IPS-20b (cell line): ENCODE measurements around the gene ANXA5.

Source experiments
- H3K27ac ChIP-seq: one replicate; pipeline ENCODE4 v1.5.1; 2013; ENCODE audit warnings: low read length
- H3K27me3 ChIP-seq: 2 replicates; pipeline ENCODE4 v1.6.1; 2013; ENCODE audit warnings: mild to moderate bottlenecking, low read length, inconsistent platforms; ENCODE audit not compliant: insufficient read depth
- H3K36me3 ChIP-seq: 2 replicates; pipeline ENCODE4 v1.6.1; 2013; ENCODE audit warnings: low read depth, mild to moderate bottlenecking, inconsistent platforms, low read length, moderate library complexity; ENCODE audit not compliant: insufficient read depth
- H3K4me1 ChIP-seq: 2 replicates; pipeline ENCODE4 v1.6.1; 2013; ENCODE audit warnings: mild to moderate bottlenecking, control low read depth, inconsistent platforms, low read length, moderate library complexity; ENCODE audit not compliant: insufficient read depth
- H3K4me3 ChIP-seq: 2 replicates; pipeline ENCODE4 v1.5.1; 2013; ENCODE audit warnings: mild to moderate bottlenecking, low read length, inconsistent platforms
- H3K9ac ChIP-seq: 2 replicates; pipeline ENCODE4 v1.6.1; 2013; ENCODE audit warnings: low read depth, mild to moderate bottlenecking, inconsistent platforms, low read length, moderate library complexity
- H3K9me3 ChIP-seq: 2 replicates; pipeline ENCODE4 v1.6.1; 2013; ENCODE audit warnings: mild to moderate bottlenecking, low read depth, low read length, inconsistent platforms; ENCODE audit not compliant: insufficient read depth

Gene ANXA5

DNA sequence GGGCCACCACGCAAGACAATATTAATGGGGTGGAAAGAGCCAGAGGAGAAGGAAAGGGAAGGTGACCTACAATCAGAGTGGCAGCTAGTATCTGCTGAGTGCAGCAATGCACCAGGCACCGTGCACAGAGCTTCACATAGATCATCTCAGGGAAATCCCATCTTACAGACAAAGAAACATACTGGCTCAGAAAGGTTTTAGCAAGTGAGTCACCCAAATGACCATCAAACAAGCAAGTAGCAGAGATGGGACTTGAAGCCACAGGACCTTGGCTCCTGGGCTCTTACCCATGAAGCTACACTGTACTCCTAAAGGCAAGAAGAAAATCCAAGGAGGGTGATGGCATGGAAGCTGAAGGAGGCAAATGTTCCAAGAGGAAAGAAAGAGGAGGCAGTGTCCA, 6.8 kb downstream of the ANXA5 start:
- H3K27ac ChIP-seq = no peak overlapping the region
- peaks cover 48% of the 10 kb centered on the region for H3K36me3 ChIP-seq

DNA sequence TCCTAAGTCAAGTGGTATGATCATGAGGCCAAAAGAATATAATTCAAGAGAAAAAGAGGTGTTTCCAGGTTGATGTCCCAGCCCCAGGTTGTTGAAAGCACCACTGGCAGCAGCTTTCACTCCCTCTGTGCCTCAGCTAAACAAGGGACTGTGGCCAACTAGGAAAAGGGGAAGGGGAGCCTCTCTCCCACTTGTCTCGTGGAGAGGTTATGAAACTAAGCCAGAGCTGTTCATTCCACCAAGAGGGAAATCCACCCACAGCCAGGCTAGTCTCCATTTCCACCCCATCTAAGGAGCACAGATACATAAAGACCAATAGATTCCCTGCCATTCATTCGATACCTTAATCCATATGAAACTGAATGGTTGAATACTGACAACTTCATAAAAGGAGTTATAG, 8.1 kb downstream of the ANXA5 start:
- peaks cover 50% of the 10 kb centered on the region for H3K36me3 ChIP-seq
- H3K27ac ChIP-seq = no peak overlapping the region
- H3K9ac ChIP-seq = no peak overlapping the region
- H3K4me1 ChIP-seq = peaks cover 18% of the 10 kb centered on the region; the same call in 1 of the 2 replicates
- H3K4me3 ChIP-seq = no peak overlapping the region
- H3K9me3 ChIP-seq = no peaks in the 10 kb centered on the region
- no peaks in the 10 kb centered on the region for H3K27me3 ChIP-seq

More for the DNA sequence above, 6.8 kb downstream of the ANXA5 start:
- Histone ChIP-seq H3K27me3 (no peaks in the 10 kb centered on the region), H3K4me1 (peaks cover 20% of the 10 kb centered on the region), H3K4me3 (no peak overlapping the region), H3K9ac (no peak overlapping the region), H3K9me3 (no peaks in the 10 kb centered on the region)

DNA sequence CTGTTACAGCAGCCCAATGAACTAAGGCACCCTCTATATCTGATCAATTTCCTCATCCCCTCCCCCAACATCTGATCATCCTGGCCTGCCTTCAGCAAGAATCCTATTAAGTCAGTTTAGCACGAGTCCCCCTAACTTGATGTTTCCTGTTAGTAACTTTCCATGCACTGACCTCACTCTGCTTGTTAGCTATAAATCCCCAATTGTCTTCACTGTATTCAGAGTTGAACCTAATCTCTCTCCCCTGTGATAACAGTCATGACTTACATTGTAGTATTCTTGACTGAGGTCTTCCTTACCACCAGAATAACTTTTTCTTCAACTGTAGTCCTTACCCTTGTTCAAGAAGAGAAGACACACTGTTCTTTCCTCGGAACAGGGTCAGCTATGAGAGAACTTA, 8.5 kb downstream of the ANXA5 start:
- no peaks in the 10 kb centered on the region for H3K27me3 ChIP-seq
- no peak overlapping the region for H3K4me3 ChIP-seq
- H3K9me3 ChIP-seq = no peaks in the 10 kb centered on the region
- H3K27ac ChIP-seq = no peak overlapping the region
- peaks cover 52% of the 10 kb centered on the region for H3K36me3 ChIP-seq
- no peak overlapping the region for H3K9ac ChIP-seq
- peaks cover 16% of the 10 kb centered on the region; the same call in 1 of the 2 replicates for H3K4me1 ChIP-seq

DNA sequence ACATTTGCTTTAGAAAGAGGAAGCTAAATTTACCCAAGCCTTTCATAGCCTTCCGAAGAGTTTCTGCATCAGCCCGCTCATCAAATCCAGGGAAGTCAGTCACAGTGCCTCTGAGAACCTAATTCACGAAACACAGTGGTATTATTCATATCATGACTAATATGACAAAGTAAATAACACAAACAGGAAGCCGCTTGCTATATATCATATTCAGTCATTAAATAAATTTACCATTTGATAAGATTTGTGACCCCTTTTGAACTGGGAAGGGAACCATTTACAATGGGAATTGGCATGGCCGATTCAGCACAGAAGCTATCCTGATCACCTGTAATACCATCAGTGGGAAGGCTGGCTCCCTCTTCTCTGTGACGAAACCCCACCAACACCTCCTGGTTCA, 10.5 kb downstream of the ANXA5 start:
- Histone ChIP-seq H3K4me1 (peaks cover 17% of the 10 kb centered on the region; the same call in 1 of the 2 replicates), H3K36me3 (peaks cover 58% of the 10 kb centered on the region), H3K9ac (no peak overlapping the region), H3K27me3 (no peaks in the 10 kb centered on the region), H3K9me3 (no peaks in the 10 kb centered on the region), H3K4me3 (no peak overlapping the region), H3K27ac (no peak overlapping the region)

DNA sequence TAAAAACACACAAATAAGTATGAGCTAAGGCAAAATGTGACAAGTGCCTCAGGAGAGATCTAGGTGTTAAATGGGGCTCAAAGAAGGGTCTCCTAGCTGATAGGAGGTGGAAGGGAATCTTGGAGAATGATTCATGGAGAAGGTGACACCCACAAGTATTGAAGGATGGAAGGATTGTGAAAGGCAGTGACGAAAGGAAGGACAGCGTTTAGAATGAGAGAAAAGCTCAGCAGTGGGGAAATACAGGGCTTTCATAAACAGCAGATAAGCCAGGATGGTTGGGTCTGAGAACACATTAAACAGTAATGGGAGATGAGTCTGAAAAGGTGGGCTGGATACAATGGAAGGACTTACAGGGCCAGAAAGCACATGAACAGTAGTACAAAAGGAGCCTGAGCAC, 11.5 kb downstream of the ANXA5 start:
- Histone ChIP-seq H3K27ac (no peak overlapping the region), H3K4me1 (peaks cover 10% of the 10 kb centered on the region; the same call in 1 of the 2 replicates), H3K27me3 (no peaks in the 10 kb centered on the region), H3K9me3 (no peaks in the 10 kb centered on the region), H3K4me3 (no peak overlapping the region), H3K36me3 (peaks cover 68% of the 10 kb centered on the region), H3K9ac (no peak overlapping the region)

DNA sequence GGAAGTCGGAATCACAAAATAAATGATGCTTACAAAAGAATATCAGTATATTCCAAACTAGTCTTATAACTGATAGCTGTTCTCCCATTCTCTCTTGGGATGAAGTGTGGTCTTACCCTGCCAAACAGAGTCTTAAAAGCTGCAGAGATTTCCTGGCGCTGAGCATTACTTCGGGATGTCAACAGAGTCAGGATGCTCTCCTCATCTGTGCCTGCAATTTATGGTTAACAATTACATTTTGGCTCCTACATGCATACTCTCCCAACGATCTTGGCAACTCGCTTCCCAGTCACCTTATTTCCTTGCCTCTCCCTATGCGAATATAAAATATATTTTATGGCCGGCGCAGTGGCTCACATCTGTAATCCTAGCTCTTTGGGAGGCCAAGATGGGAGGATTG, 12.2 kb downstream of the ANXA5 start:
- Histone ChIP-seq H3K36me3 (peaks cover 75% of the 10 kb centered on the region), H3K4me1 (0 out of 2 replicates have a peak, but pooled peaks cover 4% of the 10 kb centered on the region), H3K9ac (no peak overlapping the region), H3K9me3 (no peaks in the 10 kb centered on the region), H3K27ac (no peak overlapping the region), H3K27me3 (no peaks in the 10 kb centered on the region), H3K4me3 (no peak overlapping the region)

DNA sequence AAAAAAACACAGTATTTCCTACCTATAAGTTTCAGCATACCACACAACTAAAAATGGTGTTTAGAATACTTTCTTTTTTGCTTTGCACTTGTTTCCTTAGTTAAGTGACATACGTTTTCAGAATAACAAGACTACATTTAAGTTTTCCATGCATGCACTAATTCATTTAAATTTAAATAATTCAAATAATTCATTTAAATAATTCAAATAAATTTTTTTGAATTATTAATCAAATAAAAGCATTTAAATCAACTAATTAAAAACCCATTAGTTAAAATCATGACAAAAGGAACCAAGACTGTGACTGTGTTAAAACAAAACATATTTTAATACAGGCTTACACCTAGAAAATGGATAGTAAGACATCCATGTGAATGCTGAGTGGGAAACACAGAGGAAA, 12.8 kb downstream of the ANXA5 start:
- 0 out of 2 replicates have a peak, but pooled peaks cover 6% of the 10 kb centered on the region for H3K4me1 ChIP-seq
- peaks cover 80% of the 10 kb centered on the region for H3K36me3 ChIP-seq
- no peak overlapping the region for H3K4me3 ChIP-seq
- no peaks in the 10 kb centered on the region for H3K9me3 ChIP-seq
- no peak overlapping the region for H3K27ac ChIP-seq
- no peak overlapping the region for H3K9ac ChIP-seq
- no peaks in the 10 kb centered on the region for H3K27me3 ChIP-seq

DNA sequence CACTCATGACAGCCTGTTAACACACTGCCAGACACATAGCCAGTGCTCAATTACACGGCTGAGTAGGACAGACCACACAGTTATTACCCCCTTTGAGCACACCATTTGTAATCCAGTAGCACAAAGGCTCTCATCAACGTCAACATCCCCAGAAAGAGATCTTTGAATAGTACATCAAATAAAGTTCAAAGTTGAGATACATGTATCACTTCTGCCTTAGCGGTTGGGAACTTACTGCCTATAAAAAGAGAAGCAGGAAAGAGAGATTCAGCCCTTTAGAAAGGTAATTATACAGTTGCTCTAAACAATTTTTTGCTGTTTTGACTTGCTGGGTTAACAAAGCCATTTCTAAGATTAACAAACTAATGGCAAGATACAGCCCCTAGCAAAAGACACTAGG, 16.2 kb downstream of the ANXA5 start:
- peaks cover 12% of the 10 kb centered on the region; the same call in 1 of the 2 replicates for H3K4me1 ChIP-seq
- H3K36me3 ChIP-seq = peaks cover 90% of the 10 kb centered on the region
- no peak overlapping the region for H3K27ac ChIP-seq

DNA sequence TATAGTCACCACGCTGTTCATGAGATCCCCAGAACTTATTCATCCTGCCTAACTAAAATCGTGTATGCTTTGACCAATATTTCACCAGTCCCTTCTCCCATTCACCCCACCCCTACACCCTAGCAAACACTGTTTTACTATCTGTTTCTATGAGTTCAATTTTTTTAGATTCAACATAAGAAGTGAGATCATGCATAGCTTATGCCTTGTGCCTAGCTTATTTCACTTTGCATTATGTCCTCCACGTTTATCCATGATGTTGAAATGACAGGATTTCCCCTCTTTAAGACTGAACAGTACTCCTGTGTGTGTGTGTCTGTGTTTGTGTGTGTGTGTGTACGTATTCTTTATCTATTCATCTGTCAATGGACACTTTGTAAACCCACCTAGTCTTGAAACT, 16.8 kb downstream of the ANXA5 start:
- no peaks in the 10 kb centered on the region for H3K9me3 ChIP-seq
- H3K27me3 ChIP-seq = no peaks in the 10 kb centered on the region
- peaks cover 12% of the 10 kb centered on the region; the same call in 1 of the 2 replicates for H3K4me1 ChIP-seq
- H3K36me3 ChIP-seq = peaks cover 90% of the 10 kb centered on the region
- H3K4me3 ChIP-seq = no peak overlapping the region
- H3K9ac ChIP-seq = no peak overlapping the region
- H3K27ac ChIP-seq = no peak overlapping the region

More for the DNA sequence above, 16.2 kb downstream of the ANXA5 start:
- no peaks in the 10 kb centered on the region for H3K27me3 ChIP-seq
- H3K9ac ChIP-seq = no peak overlapping the region
- H3K4me3 ChIP-seq = no peak overlapping the region
- no peaks in the 10 kb centered on the region for H3K9me3 ChIP-seq

DNA sequence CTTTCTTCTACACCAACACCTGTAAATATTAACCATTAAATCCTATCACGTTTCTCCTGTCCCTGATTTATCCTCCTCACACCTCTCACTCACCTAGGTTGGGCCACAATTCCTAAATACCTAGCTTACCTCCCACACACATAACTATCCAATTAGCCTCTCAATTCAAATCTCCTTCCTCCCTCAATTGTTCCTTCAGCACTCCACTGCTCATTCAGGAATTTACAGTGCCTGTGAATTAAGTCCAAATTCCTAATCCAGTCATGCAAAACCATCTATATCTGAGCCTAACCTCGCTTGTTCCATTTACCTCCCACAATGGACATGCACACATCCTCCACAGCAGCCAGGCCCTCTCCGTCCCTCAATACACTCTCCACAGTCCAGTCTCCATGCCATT, 17.5 kb downstream of the ANXA5 start:
- Histone ChIP-seq H3K9me3 (no peaks in the 10 kb centered on the region), H3K9ac (no peak overlapping the region), H3K36me3 (peaks cover 92% of the 10 kb centered on the region), H3K27ac (no peak overlapping the region), H3K4me1 (peaks cover 12% of the 10 kb centered on the region; the same call in 1 of the 2 replicates), H3K27me3 (no peaks in the 10 kb centered on the region), H3K4me3 (no peak overlapping the region)

DNA sequence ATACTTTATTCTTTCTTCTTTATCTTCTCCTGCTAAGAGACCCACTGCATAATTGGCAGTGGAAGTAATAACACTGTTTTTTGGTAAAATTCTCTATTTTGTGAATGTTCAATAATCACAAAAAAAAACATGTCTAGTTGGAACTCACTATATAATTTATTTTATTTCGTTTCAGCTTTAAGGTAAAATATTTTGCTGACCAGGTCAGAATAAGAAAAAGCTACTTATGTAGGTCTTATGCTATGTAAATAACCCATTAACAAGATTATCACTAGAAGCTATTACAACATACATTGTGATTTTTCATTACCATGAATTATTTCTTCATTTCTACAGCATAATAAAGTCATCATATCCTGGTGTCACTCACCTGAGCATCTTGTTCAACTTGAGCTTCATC, 19.3 kb downstream of the ANXA5 start:
- H3K4me1 ChIP-seq = peaks cover 8% of the 10 kb centered on the region; the same call in 1 of the 2 replicates
- no peak overlapping the region for H3K4me3 ChIP-seq
- no peak overlapping the region for H3K27ac ChIP-seq
- H3K36me3 ChIP-seq = peaks cover 92% of the 10 kb centered on the region
- H3K27me3 ChIP-seq = no peaks in the 10 kb centered on the region
- no peak overlapping the region for H3K9ac ChIP-seq
- no peaks in the 10 kb centered on the region for H3K9me3 ChIP-seq

DNA sequence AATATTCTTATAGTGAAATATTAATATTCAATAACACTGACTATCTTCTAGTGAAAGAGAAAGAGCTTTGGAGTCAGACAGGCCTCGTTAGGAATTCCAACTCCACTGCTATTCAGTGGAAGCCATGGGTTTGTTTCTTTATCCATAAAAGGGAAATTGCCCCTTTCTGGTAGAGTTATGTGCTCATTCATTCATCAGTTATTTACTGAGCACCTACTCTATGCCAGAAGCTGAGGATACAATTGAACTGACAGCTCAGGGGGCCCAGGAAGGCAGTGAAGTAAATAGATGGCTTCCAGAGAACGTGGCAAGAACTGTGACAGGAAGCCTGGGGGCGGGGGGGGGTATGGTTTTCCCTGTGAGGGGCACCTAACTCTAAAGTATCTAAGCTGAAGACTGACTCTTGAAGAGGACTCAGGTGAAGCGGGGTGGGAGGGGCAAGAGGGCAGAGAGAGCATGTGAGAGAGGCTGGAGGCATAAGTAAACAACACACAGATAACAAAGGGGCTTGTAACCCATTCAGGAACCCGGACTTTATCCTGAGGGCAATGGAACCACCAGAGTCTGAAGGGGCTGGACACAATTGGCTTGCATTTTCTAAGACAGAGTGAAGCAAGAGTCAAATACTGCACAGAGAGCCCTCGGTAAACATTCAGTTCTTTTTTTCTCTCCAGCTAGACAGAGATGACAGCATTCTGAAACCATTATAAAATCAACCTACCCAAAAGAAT, 20.3 kb downstream of the ANXA5 start:
- peaks cover 92% of the 10 kb centered on the region for H3K36me3 ChIP-seq
- no peaks in the 10 kb centered on the region for H3K27me3 ChIP-seq
- H3K4me3 ChIP-seq = no peak overlapping the region
- peaks cover 8% of the 10 kb centered on the region; the same call in 1 of the 2 replicates for H3K4me1 ChIP-seq
- no peaks in the 10 kb centered on the region for H3K9me3 ChIP-seq
- H3K27ac ChIP-seq = no peak overlapping the region
- H3K9ac ChIP-seq = no peak overlapping the region
